ENCODE results near the gene PPP3R1.

PPP3R1 gene

GRCh38 chr2:68236103-68236734 is 16.1 kb downstream of the PPP3R1 start:
- no peak overlapping the region for H3K23ac ChIP-seq (ENCODE audit: low read length)
- H3K9ac ChIP-seq (ENCODE audit: low read length) = no peak overlapping the region
- no peak overlapping the region for H3K4me2 ChIP-seq (ENCODE audit: low read length)
- H4K91ac ChIP-seq (ENCODE audit: low read depth, low read length) = no peak overlapping the region
- H2AFZ ChIP-seq (ENCODE audit: insufficient read depth, low read length, poor library complexity) = no peak overlapping the region
- H3K79me2 ChIP-seq (ENCODE audit: control insufficient read depth, insufficient read depth, low read length, poor library complexity) = peaks cover 5% of the 10 kb centered on the region
- no peaks in the 10 kb centered on the region for H3K4me1 ChIP-seq (ENCODE audit: control insufficient read depth in 1 of 2, insufficient read depth in 2 of 2, low read length in 2 of 2)
- no peak overlapping the region for H2BK12ac ChIP-seq (ENCODE audit: low read length)
- no peak overlapping the region for H3K27ac ChIP-seq (ENCODE audit: low read depth, low read length)
- H3K36me3 ChIP-seq (ENCODE audit: control insufficient read depth in 1 of 2, insufficient read depth in 2 of 2, low read length in 2 of 2) = no peaks in the 10 kb centered on the region
- WGBS (ENCODE audit: extremely low coverage, insufficient coverage, insufficient read length) = no CpG with 5 or more reads among the region's 4 CpGs
- no peak overlapping the region for H3K18ac ChIP-seq (ENCODE audit: low read length)
- no peak for DNase-seq
- peak overlapping the region; percentile 80 for H3K4ac ChIP-seq (ENCODE audit: low read depth, low read length)
- no peaks in the 10 kb centered on the region for H3K9me3 ChIP-seq (ENCODE audit: insufficient read depth, low read depth, low read length)
- no peak overlapping the region for H4K12ac ChIP-seq (ENCODE audit: low read depth, low read length)
- no peak overlapping the region for H4K8ac ChIP-seq (ENCODE audit: low read depth, low read length)
- no peaks in the 10 kb centered on the region for H3K79me1 ChIP-seq (ENCODE audit: low read length)
- no peak overlapping the region for H3K4me3 ChIP-seq (ENCODE audit: low read depth, low read length)
- no peak overlapping the region for H2BK120ac ChIP-seq (ENCODE audit: insufficient read depth, low read length, poor library complexity)
- no peaks in the 10 kb centered on the region for H3K27me3 ChIP-seq (ENCODE audit: insufficient read depth, low read length)
- H3K14ac ChIP-seq (ENCODE audit: low read length) = no peak overlapping the region
- H2AK5ac ChIP-seq (ENCODE audit: low read length) = no peak overlapping the region
- H2BK5ac ChIP-seq (ENCODE audit: low read depth, low read length, poor library complexity) = no peak overlapping the region

GRCh38 chr2:68235090-68235489 is 17.2 kb downstream of the PPP3R1 start:
- Histone ChIP-seq H3K27me3 (ENCODE audit: insufficient read depth, low read length) (no peaks in the 10 kb centered on the region), H3K4ac (ENCODE audit: low read depth, low read length) (no peak overlapping the region), H2BK120ac (ENCODE audit: insufficient read depth, low read length, poor library complexity) (no peak overlapping the region), H2BK5ac (ENCODE audit: low read depth, low read length, poor library complexity) (no peak overlapping the region), H4K91ac (ENCODE audit: low read depth, low read length) (no peak overlapping the region), H2AFZ (ENCODE audit: insufficient read depth, low read length, poor library complexity) (no peak overlapping the region), H3K4me1 (ENCODE audit: control insufficient read depth in 1 of 2, insufficient read depth in 2 of 2, low read length in 2 of 2) (no peaks in the 10 kb centered on the region), H3K79me2 (ENCODE audit: control insufficient read depth, insufficient read depth, low read length, poor library complexity) (peaks cover 3% of the 10 kb centered on the region), H3K79me1 (ENCODE audit: low read length) (no peaks in the 10 kb centered on the region), H3K9me3 (ENCODE audit: insufficient read depth, low read depth, low read length) (no peaks in the 10 kb centered on the region), H3K14ac (ENCODE audit: low read length) (no peak overlapping the region), H4K12ac (ENCODE audit: low read depth, low read length) (no peak overlapping the region), H3K4me2 (ENCODE audit: low read length) (no peak overlapping the region), H3K18ac (ENCODE audit: low read length) (no peak overlapping the region), H3K4me3 (ENCODE audit: low read depth, low read length) (no peak overlapping the region), H4K8ac (ENCODE audit: low read depth, low read length) (no peak overlapping the region), H3K36me3 (ENCODE audit: control insufficient read depth in 1 of 2, insufficient read depth in 2 of 2, low read length in 2 of 2) (no peaks in the 10 kb centered on the region), H3K27ac (ENCODE audit: low read depth, low read length) (no peak overlapping the region), H2AK5ac (ENCODE audit: low read length) (no peak overlapping the region), H2BK12ac (ENCODE audit: low read length) (no peak overlapping the region), H3K9ac (ENCODE audit: low read length) (no peak overlapping the region), H3K23ac (ENCODE audit: low read length) (no peak overlapping the region)
- WGBS (ENCODE audit: extremely low coverage, insufficient coverage, insufficient read length) = no CpG with 5 or more reads among the region's 1 CpG
- no peak for DNase-seq

DNA sequence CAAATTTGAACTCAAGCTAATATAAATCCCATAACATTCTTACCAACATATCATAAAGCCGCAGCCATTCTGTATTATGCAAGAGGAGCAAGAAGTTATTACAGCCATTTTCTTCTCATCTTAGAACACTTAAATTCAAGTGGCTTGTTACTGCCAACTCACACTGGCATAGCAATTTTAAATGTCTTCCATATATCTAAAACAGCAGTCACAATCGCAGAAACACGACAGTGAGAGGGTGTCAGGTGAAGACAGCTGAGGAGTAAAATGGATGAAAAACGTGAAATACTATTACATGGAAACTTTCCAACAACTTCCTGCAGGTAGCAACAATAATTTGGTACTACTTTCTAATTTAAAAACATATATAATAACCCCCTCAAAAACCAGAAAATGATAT is 17.9 kb downstream of the PPP3R1 start:
- Histone ChIP-seq H3K18ac (ENCODE audit: low read length) (no peak overlapping the region), H3K27ac (ENCODE audit: low read depth, low read length) (no peak overlapping the region), H3K14ac (ENCODE audit: low read length) (no peak overlapping the region), H4K91ac (ENCODE audit: low read depth, low read length) (no peak overlapping the region), H4K12ac (ENCODE audit: low read depth, low read length) (no peak overlapping the region), H3K79me1 (ENCODE audit: low read length) (no peaks in the 10 kb centered on the region), H2AFZ (ENCODE audit: insufficient read depth, low read length, poor library complexity) (no peak overlapping the region), H3K9ac (ENCODE audit: low read length) (no peak overlapping the region), H2BK5ac (ENCODE audit: low read depth, low read length, poor library complexity) (no peak overlapping the region), H3K36me3 (ENCODE audit: control insufficient read depth in 1 of 2, insufficient read depth in 2 of 2, low read length in 2 of 2) (peaks cover 0 to 1% of the 10 kb centered on the region in 2 experiments), H4K8ac (ENCODE audit: low read depth, low read length) (no peak overlapping the region), H3K4ac (ENCODE audit: low read depth, low read length) (peak overlapping the region; percentile 24), H3K27me3 (ENCODE audit: insufficient read depth, low read length) (no peaks in the 10 kb centered on the region), H2AK5ac (ENCODE audit: low read length) (no peak overlapping the region), H3K9me3 (ENCODE audit: insufficient read depth, low read depth, low read length) (no peaks in the 10 kb centered on the region), H2BK120ac (ENCODE audit: insufficient read depth, low read length, poor library complexity) (no peak overlapping the region), H3K79me2 (ENCODE audit: control insufficient read depth, insufficient read depth, low read length, poor library complexity) (peaks cover 3% of the 10 kb centered on the region), H3K4me1 (ENCODE audit: control insufficient read depth in 1 of 2, insufficient read depth in 2 of 2, low read length in 2 of 2) (no peaks in the 10 kb centered on the region), H3K4me3 (ENCODE audit: low read depth, low read length) (no peak overlapping the region), H2BK12ac (ENCODE audit: low read length) (no peak overlapping the region), H3K4me2 (ENCODE audit: low read length) (no peak overlapping the region), H3K23ac (ENCODE audit: low read length) (no peak overlapping the region)
- no peak for DNase-seq
- WGBS (ENCODE audit: extremely low coverage, insufficient coverage, insufficient read length) = no CpG with 5 or more reads among the region's 4 CpGs

DNA sequence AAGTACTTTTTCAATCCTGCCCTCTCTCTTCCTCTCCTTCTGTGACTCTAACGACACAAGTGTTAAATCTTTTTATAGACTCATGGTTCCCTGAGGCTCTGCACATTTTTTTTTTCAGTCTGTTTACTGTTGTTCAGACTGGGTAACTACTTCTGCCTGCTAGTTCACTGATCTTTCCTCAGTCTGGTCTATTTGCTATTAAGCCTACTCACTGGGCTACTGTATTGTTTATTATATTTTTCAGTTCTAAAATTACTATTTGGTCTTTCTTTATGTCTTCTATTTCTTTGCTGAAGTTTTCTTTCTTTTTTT is 21.3 kb downstream of the PPP3R1 start:
- Histone ChIP-seq H2AK5ac (ENCODE audit: low read length) (no peak overlapping the region), H3K14ac (ENCODE audit: low read length) (no peak overlapping the region), H3K36me3 (ENCODE audit: control insufficient read depth in 1 of 2, insufficient read depth in 2 of 2, low read length in 2 of 2) (peaks cover 0 to 1% of the 10 kb centered on the region in 2 experiments), H2AFZ (ENCODE audit: insufficient read depth, low read length, poor library complexity) (no peak overlapping the region), H4K91ac (ENCODE audit: low read depth, low read length) (no peak overlapping the region), H3K27me3 (ENCODE audit: insufficient read depth, low read length) (no peaks in the 10 kb centered on the region), H3K4me2 (ENCODE audit: low read length) (no peak overlapping the region), H2BK120ac (ENCODE audit: insufficient read depth, low read length, poor library complexity) (no peak overlapping the region), H3K4me1 (ENCODE audit: control insufficient read depth in 1 of 2, insufficient read depth in 2 of 2, low read length in 2 of 2) (no peaks in the 10 kb centered on the region), H3K9ac (ENCODE audit: low read length) (no peak overlapping the region), H3K4me3 (ENCODE audit: low read depth, low read length) (no peak overlapping the region), H3K79me2 (ENCODE audit: control insufficient read depth, insufficient read depth, low read length, poor library complexity) (peaks cover 6% of the 10 kb centered on the region), H2BK5ac (ENCODE audit: low read depth, low read length, poor library complexity) (no peak overlapping the region), H4K8ac (ENCODE audit: low read depth, low read length) (no peak overlapping the region), H4K12ac (ENCODE audit: low read depth, low read length) (no peak overlapping the region), H3K9me3 (ENCODE audit: insufficient read depth, low read depth, low read length) (no peaks in the 10 kb centered on the region), H3K23ac (ENCODE audit: low read length) (no peak overlapping the region), H2BK12ac (ENCODE audit: low read length) (no peak overlapping the region), H3K27ac (ENCODE audit: low read depth, low read length) (no peak overlapping the region), H3K18ac (ENCODE audit: low read length) (no peak overlapping the region), H3K4ac (ENCODE audit: low read depth, low read length) (no peak overlapping the region), H3K79me1 (ENCODE audit: low read length) (no peaks in the 10 kb centered on the region)
- WGBS (ENCODE audit: extremely low coverage, insufficient coverage, insufficient read length) = no CpG with 5 or more reads among the region's 1 CpG
- no peak for DNase-seq

Data from trophoblast cell (in vitro differentiated cells and primary cell).